ENCODE results near the gene GCHFR.

The GCHFR gene

GRCh38 chr15:40775740-40776536, 12.1 kb downstream of the GCHFR start:
- in situ Hi-C loops (cut with HindIII; ENCODE audit: low sequenced_read_pairs), result loop anchor here (5.0 kb wide), 1 partner anchor 34 kb away; no protein-coding TSS in a partner anchor

- in situ Hi-C loops (cut with HindIII; ENCODE audit: low sequenced_read_pairs), result loop anchor here (5.0 kb wide), 1 partner anchor 34 kb away; no protein-coding TSS in a partner anchor
These were observed 12.8 kb downstream of the GCHFR start for GRCh38 chr15:40776537-40777141.

GRCh38 chr15:40782609-40783227, 18.9 kb downstream of the GCHFR start:
- in situ Hi-C loops (cut with HindIII; ENCODE audit: low sequenced_read_pairs), result no loop called here

- in situ Hi-C loops (cut with HindIII; ENCODE audit: low sequenced_read_pairs), result no loop called here
These were observed 21.3 kb downstream of the GCHFR start for GRCh38 chr15:40785164-40785563.

- in situ Hi-C loops (cut with HindIII; ENCODE audit: low sequenced_read_pairs), result no loop called here
These were observed 21.9 kb downstream of the GCHFR start for GRCh38 chr15:40785814-40786213.

- in situ Hi-C loops (cut with HindIII; ENCODE audit: low sequenced_read_pairs), result no loop called here
These were observed 23.5 kb downstream of the GCHFR start for GRCh38 chr15:40787344-40787841.

GRCh38 chr15:40787991-40788390, 24.1 kb downstream of the GCHFR start:
- in situ Hi-C loops (cut with HindIII; ENCODE audit: low sequenced_read_pairs), result no loop called here

- in situ Hi-C loops (cut with HindIII; ENCODE audit: low sequenced_read_pairs), result no loop called here
These were observed 25.3 kb downstream of the GCHFR start for GRCh38 chr15:40789119-40789518.

GRCh38 chr15:40789999-40790398, 26.1 kb downstream of the GCHFR start:
- in situ Hi-C loops (cut with HindIII; ENCODE audit: low sequenced_read_pairs), result loop anchor here (10.0 kb wide), 1 partner anchor 95 kb away; no protein-coding TSS in a partner anchor

- in situ Hi-C loops (cut with HindIII; ENCODE audit: low sequenced_read_pairs), result loop anchor here (10.0 kb wide), 1 partner anchor 94 kb away; no protein-coding TSS in a partner anchor
These were observed 26.9 kb downstream of the GCHFR start for GRCh38 chr15:40790718-40791117.

- in situ Hi-C loops (cut with HindIII; ENCODE audit: low sequenced_read_pairs), result loop anchor here (10.0 kb wide), 1 partner anchor 92 kb away; no protein-coding TSS in a partner anchor
These were observed 28.5 kb downstream of the GCHFR start for GRCh38 chr15:40792394-40792793.

- in situ Hi-C loops (cut with HindIII; ENCODE audit: low sequenced_read_pairs), result loop anchor here (10.0 kb wide), 1 partner anchor 91 kb away; no protein-coding TSS in a partner anchor
These were observed 29.5 kb downstream of the GCHFR start for GRCh38 chr15:40793216-40793989.

GRCh38 chr15:40796041-40796440, 32.2 kb downstream of the GCHFR start:
- in situ Hi-C loops (cut with HindIII; ENCODE audit: low sequenced_read_pairs), result loop anchor here (10.0 kb wide), 1 partner anchor 89 kb away; no protein-coding TSS in a partner anchor

GRCh38 chr15:40796512-40796911, 32.6 kb downstream of the GCHFR start:
- in situ Hi-C loops (cut with HindIII; ENCODE audit: low sequenced_read_pairs), result loop anchor here (10.0 kb wide), 1 partner anchor 88 kb away; no protein-coding TSS in a partner anchor

GRCh38 chr15:40799523-40799922, 35.7 kb downstream of the GCHFR start:
- in situ Hi-C loops (cut with HindIII; ENCODE audit: low sequenced_read_pairs), result loop anchor here (10.0 kb wide), 1 partner anchor 85 kb away; no protein-coding TSS in a partner anchor

- in situ Hi-C loops (cut with HindIII; ENCODE audit: low sequenced_read_pairs), result no loop called here
These were observed 39.2 kb downstream of the GCHFR start for GRCh38 chr15:40803076-40803475.

- in situ Hi-C loops (cut with HindIII; ENCODE audit: low sequenced_read_pairs), result no loop called here
These were observed 39.8 kb downstream of the GCHFR start for GRCh38 chr15:40803688-40804087.

GRCh38 chr15:40806672-40807027, 42.8 kb downstream of the GCHFR start:
- in situ Hi-C loops (cut with HindIII; ENCODE audit: low sequenced_read_pairs), result no loop called here

GRCh38 chr15:40807028-40807887, 43.4 kb downstream of the GCHFR start, which contains the start of the genes DNAJC17 and ZFYVE19:
Gene DNAJC17 (minus strand): TSS chr15:40807473. CDS start chr15:40807446, 27 bp downstream.
Gene ZFYVE19 (plus strand): TSS chr15:40807089. CDS start chr15:40807590, 501 bp downstream.
- in situ Hi-C loops (cut with HindIII; ENCODE audit: low sequenced_read_pairs), result no loop called here
